ENCODE data around the gene AOC3. TPM values are rescaled to one million over a fixed set of nuclear protein-coding genes. Genes with fewer than 3 reads are reported as not detected.

AOC3 gene
- total and polyA plus RNA-seq, 2 donors from 2014 or later, result 15.1 to 40.6 TPM

DNA sequence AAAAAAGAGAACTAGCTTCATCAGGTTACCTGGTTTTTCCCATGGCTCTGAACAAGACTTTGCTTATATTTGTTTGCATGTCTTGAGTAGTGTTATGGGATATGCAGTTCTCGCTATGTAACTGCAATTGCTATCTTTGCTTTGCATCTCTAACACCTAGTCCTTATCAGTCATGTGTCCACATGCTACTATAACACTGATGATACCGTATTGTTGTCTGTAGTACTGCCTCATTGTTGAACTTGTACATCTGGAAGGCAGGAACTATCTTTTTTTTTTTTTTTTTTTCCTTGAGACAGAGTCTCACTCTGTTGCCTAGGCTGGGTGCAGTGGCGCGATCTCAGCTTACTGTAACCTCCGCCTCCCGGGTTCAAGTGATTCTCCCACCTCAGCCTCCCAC lies 15.3 kb upstream of the AOC3 start:
- no peak overlapping the region for H3K27ac ChIP-seq (ENCODE audit: low read depth in 2 of 2, low read length in 2 of 2)
- intact Hi-C loops (cut with DNase I), result no loop called here
- peaks cover 6 to 28% (median 26%) of the 10 kb centered on the region in 3 donors for H3K36me3 ChIP-seq (ENCODE audit: control insufficient read depth in 2 of 3, insufficient read depth in 3 of 3, low read length in 3 of 3)
- H3K9me3 ChIP-seq (ENCODE audit: control insufficient read depth in 2 of 3, insufficient read depth in 1 of 3, low read length in 3 of 3), result no peaks in the 10 kb centered on the region
- peaks cover 0 to 9% (median 5%) of the 10 kb centered on the region in 3 donors for H3K4me1 ChIP-seq (ENCODE audit: control insufficient read depth in 2 of 3, insufficient read depth in 2 of 3, low read depth in 1 of 3, low read length in 3 of 3)
- no peaks in the 10 kb centered on the region for H3K27me3 ChIP-seq (ENCODE audit: control insufficient read depth, insufficient read depth, low read length)
- DNase-seq (no peak), FAIRE-seq (no peak)
- H3K9ac ChIP-seq (ENCODE audit: low read length in 3 of 3), result no peak overlapping the region
- H3K4me3 ChIP-seq (ENCODE audit: low read length in 3 of 3), result no peak overlapping the region
- TF ChIP-seq CTCF (IDR thresholded peaks at IDR 0.05; ENCODE audit: borderline replicate concordance, extremely low read depth, insufficient read depth), result no peak

DNA sequence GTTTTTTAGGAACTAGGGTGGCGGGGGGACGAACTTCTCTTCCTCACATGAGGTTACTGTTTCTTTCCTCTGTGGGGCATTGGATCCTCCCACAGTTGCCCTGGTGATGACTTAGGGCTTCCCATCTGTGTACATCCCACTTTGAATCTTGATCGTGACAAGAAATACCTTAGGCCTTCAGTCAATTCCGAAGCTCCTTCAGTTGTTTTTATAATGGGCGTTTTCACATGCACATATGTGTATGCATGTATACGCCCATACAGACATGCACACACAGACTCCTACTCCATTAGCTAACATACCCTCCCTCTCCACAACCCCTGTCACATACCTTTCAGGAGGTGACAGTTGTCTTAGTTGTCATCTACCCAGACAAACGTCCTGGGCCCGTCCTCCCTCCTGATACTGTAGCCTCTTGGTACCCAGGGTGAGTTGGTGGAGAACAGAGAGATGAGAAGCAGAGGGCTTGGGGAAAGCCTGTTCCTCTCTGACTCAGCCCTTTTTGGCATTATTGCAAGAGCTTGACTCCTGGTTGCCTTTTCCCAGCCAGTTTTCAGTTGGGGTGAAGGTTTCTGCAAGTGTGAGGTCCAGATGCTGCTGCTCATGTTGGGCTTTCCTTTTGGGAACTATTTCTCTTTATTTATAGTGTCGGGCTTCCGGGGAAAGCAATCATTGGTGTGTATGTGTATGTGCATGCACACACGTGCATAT lies 8.9 kb upstream of the AOC3 start:
- Histone ChIP-seq H3K27ac (ENCODE audit: low read depth in 2 of 2, low read length in 2 of 2) (no peak overlapping the region), H3K9ac (ENCODE audit: low read length in 3 of 3) (no peak overlapping the region), H3K4me1 (ENCODE audit: control insufficient read depth in 2 of 3, insufficient read depth in 2 of 3, low read depth in 1 of 3, low read length in 3 of 3) (peaks cover 0 to 5% (median 3%) of the 10 kb centered on the region in 3 donors), H3K27me3 (ENCODE audit: control insufficient read depth, insufficient read depth, low read length) (no peaks in the 10 kb centered on the region), H3K9me3 (ENCODE audit: control insufficient read depth in 2 of 3, insufficient read depth in 1 of 3, low read length in 3 of 3) (no peaks in the 10 kb centered on the region), H3K4me3 (ENCODE audit: low read length in 3 of 3) (no peak overlapping the region), H3K36me3 (ENCODE audit: control insufficient read depth in 2 of 3, insufficient read depth in 3 of 3, low read length in 3 of 3) (peaks cover 12 to 51% (median 48%) of the 10 kb centered on the region in 3 donors)
- intact Hi-C loops (cut with DNase I), result loop anchor here (5.0 kb wide), 1 partner anchor 90 kb away; no protein-coding TSS in a partner anchor
- DNase-seq (no peak), FAIRE-seq (no peak)
- TF ChIP-seq CTCF (IDR thresholded peaks at IDR 0.05; ENCODE audit: borderline replicate concordance, extremely low read depth, insufficient read depth), result no peak

DNA sequence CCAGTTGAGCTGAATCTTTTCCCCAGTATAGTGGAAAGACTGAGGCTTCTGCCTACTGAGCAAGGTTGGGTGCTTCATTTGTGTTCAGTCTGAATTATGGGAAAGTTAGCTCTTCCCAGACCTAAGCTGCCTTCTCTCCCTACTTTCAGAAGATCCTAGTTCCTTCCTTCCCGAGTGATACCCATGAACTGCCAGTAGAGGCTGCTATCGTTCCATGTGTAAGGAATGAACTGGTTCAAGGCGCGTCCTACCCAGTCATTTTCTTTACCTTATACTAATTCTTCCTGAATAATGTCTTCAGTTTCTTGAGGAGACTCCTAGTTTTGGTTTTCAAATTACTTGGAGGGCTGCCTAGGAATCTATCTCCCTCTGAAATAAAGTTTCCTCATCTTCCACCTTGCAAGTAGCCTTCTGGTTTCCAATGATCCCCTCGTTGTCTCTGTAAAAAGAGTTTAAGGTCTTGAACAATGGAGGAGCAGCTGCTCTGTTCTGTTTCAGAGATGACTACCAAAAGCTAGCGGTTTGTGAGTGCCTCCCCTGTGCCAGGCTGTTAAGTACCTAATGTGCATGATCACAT lies 7.6 kb upstream of the AOC3 start:
- H3K36me3 ChIP-seq (ENCODE audit: control insufficient read depth in 2 of 3, insufficient read depth in 3 of 3, low read length in 3 of 3), result peaks cover 12 to 41% (median 39%) of the 10 kb centered on the region in 3 donors
- peak overlapping the region in 1 of 3 donors; percentile 10 for H3K9ac ChIP-seq (ENCODE audit: low read length in 3 of 3)
- no peaks in the 10 kb centered on the region for H3K9me3 ChIP-seq (ENCODE audit: control insufficient read depth in 2 of 3, insufficient read depth in 1 of 3, low read length in 3 of 3)
- TF ChIP-seq CTCF (IDR thresholded peaks at IDR 0.05; ENCODE audit: borderline replicate concordance, extremely low read depth, insufficient read depth), result peak; percentile 98
- H3K27ac ChIP-seq (ENCODE audit: low read depth in 2 of 2, low read length in 2 of 2), result no peak overlapping the region
- DNase-seq (peak in 3 of 5 donors; percentile 62 to 87 (median 79)), FAIRE-seq (peak; percentile 59)
- H3K4me3 ChIP-seq (ENCODE audit: low read length in 3 of 3), result no peak overlapping the region
- H3K27me3 ChIP-seq (ENCODE audit: control insufficient read depth, insufficient read depth, low read length), result no peaks in the 10 kb centered on the region
- intact Hi-C loops (cut with DNase I), result loop anchor here (5.0 kb wide), 1 partner anchor 89 kb away; no protein-coding TSS in a partner anchor
- peaks cover 0 to 5% (median 3%) of the 10 kb centered on the region in 3 donors for H3K4me1 ChIP-seq (ENCODE audit: control insufficient read depth in 2 of 3, insufficient read depth in 2 of 3, low read depth in 1 of 3, low read length in 3 of 3)
